NCI-H2196 treated with DMSO at 0.1 percent for 48 hours (cell line): Measurements from ENCODE around the gene RSU1.
"Not testable (repeated sequence)": the region's sequence is repeated elsewhere in the genome, so short reads cannot be mapped to it uniquely, and the experiment has no call there.

Experiments
- DNase-seq: peaks from one replicate; lab custom pipeline; 2025; ENCODE audit not compliant: unreplicated experiment; lab: John Stamatoyannopoulos, UW

Gene RSU1

GRCh38 chr10:16788125-16788524 is 29.1 kb downstream of the RSU1 start:
- no peak for DNase-seq

DNA sequence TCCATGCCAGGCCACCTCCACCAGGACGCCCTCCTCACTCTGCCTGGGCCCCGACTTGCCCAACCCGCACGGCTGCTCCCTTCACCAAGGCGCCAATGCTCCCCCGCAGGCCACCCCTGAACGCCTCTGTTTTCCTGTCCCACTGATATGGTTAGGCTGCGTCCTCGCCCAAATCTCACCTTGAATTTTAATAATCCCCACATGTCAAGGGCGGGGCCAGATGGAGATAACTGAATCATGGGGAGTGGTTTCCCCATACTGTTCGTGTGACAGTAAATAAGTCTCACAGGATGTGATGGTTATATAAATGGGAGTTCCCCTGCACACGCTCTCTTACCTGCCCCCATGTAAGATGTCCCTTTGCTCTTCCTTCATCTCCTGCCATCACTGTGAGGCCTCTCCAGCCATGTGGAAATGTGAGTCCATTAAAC is 29.8 kb downstream of the RSU1 start:
- DNase-seq = no peak

GRCh38 chr10:16780338-16780880 is 36.8 kb downstream of the RSU1 start:
- no peak for DNase-seq

- no peak for DNase-seq
Measured at GRCh38 chr10:16779384-16779915, 37.8 kb downstream of the RSU1 start.

- DNase-seq = peak; percentile 1
Measured at GRCh38 chr10:16777473-16778370, 39.5 kb downstream of the RSU1 start.

- no peak for DNase-seq
Measured at GRCh38 chr10:16776896-16777295, 40.3 kb downstream of the RSU1 start.

- DNase-seq = no peak
Measured at GRCh38 chr10:16773334-16773733, 43.9 kb downstream of the RSU1 start.

- DNase-seq = no peak
Measured at GRCh38 chr10:16770670-16771069, 46.6 kb downstream of the RSU1 start.

DNA sequence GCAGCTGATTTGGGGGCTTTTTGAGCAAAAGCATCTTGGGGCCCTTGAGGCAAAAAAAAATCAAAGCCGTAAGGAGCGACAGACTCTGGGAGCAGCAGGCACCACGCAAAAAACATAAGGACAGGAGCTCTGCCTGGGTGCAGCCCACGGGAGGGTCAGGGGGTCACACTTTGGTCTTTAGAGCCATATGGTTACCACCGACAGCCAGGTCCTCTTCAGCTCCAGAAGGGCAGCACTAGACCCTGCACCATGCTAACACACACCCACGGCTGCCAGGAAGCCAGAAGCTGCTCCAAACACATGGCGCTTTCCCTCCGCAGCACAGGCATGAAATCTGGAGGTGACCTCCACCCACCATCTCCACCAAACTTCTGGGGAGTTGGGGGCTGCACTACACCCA is 47.1 kb downstream of the RSU1 start:
- DNase-seq = no peak

DNA sequence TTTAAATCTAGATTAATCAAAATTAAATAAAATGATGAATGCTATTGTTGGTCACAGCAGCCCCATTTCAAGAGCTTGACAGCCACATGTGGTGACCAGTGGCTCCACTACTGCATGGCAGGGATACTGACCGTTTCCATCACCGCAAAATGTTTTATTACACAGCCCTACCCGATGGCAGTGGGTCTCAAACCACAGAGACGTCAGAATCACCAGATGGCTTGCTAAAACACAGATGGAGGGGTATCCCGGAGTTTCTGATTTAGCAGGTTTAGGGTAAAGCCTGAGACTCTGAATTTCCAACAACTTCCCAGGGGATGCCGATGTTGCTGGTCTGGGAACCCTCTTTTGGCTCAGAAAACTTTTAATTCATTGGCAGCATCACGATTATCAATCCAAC is 47.9 kb downstream of the RSU1 start:
- DNase-seq = no peak

- DNase-seq = no peak
Measured at GRCh38 chr10:16768702-16769101, 48.5 kb downstream of the RSU1 start.

DNA sequence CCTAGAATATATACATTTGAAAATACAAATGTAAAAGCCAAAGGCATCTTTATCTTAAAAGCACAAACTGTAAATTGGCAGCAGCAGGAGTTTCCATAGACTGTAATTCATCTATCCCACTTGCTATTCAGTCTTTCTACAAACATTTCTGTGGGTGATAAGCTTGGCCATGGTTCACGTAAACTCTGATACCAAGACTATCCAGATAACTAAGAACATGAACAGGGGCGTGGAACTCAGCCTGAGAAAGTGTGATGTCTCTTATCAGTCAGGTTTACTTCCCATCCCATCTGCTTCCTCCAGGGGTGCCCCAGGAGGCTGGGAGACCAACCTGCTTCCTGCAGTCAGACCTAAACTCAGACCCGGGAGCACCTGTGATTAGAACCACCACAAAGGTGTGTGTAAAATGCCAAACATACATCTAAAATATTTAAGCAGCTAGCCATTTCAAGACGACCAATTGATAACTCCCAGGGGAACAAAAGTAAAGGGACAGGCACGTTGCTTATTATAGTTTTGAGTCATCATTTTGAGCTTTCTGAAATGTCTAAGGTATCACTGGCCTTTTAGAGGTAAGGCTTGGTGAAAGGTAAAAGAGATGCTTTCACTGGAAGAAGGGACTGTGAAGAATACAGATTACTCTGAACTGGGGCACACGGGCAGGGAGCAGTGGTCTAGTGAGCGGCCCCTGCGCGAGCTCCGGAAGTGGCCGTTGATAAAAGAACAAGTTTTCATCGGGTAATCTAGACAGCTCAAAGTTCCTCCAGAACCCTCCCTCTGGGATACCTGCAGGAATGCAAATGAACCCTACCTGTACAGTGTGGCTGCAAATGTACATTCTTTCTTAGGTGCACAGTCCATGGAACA is 51.5 kb downstream of the RSU1 start:
- DNase-seq = no peak

GRCh38 chr10:16761300-16761699 is 55.9 kb downstream of the RSU1 start:
- DNase-seq = no peak

- DNase-seq = no peak
Measured at GRCh38 chr10:16756561-16757221, 60.5 kb downstream of the RSU1 start.

GRCh38 chr10:16754765-16755164 is 62.5 kb downstream of the RSU1 start:
- DNase-seq = no peak

DNA sequence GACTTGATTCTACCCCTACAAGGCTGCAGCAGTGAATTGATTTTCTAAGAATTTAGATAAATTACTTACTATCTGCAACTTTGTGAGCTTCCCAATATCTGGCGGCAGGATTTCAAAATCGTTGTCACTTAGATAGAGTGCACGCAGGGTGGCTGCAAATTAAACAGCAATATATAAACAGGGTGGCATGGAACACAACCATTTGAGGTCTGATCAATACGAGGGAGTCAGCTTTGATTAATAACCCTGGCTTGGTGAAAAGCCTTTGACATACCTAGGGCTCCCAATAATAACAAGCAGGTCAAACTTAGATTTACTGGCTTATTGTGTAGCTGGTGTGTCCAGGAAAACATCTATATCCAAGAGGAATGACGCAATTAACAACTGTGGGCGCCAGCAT is 64.4 kb downstream of the RSU1 start:
- not testable (repeated sequence) for DNase-seq

DNA sequence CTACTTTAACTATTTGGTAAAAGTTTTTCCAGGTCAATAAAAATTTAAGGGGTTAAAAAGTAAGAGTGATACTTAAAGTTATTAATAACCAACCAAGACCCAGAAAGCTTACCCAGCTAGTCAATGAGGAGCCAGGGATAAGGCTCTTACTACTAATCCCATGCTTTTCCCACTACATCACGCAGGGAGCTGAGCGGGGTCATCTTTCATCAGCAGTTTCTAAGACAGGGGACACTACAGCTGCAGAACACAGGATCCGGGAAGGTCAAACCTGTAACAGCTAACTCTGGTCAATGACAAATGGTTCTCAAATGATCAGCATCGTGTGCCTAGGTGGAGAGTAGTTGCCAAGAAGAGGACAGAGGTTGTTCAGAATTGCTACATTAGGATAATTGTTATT is 65.1 kb downstream of the RSU1 start:
- DNase-seq = no peak

- no peak for DNase-seq
Measured at GRCh38 chr10:16751244-16751643, 66.0 kb downstream of the RSU1 start.

DNA sequence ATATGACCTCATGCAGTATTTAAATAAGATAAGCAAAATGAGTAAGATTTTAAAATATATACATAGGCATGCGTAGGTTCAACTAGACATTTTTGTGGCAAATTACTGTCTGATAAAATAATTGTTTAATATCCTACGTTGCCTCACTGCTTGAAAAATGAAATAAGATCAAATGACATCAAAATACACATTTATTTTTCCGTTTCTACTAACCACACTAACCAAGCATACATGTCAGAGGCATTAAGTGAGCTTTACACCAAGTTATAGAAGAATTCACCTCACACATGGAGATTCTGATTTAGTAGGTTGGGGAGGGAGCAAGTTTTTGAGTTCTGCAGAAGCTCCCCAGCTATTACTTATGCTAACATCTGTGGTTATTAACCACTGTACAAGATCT is 66.8 kb downstream of the RSU1 start:
- DNase-seq = no peak

DNA sequence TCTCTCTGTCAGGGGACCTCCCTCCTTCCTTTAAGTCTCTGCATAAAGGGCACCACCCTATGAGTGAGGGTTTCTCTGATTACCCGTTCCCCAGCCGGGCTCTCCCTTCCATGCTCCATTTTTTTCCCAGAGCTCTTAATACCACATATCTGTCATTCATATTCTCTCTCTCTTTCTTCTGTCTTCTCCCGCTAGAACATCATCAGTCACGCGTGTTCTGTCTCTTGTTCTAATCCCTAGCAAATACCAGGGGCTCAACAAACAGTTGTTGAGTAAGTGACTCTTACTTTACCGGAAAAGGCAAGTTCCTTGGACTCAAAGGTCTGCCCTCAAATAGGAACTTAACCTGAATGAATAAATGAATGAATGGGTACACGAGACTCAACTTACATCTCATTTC is 68.5 kb downstream of the RSU1 start:
- no peak for DNase-seq

- no peak for DNase-seq
Measured at GRCh38 chr10:16746856-16747255, 70.4 kb downstream of the RSU1 start.
